Karpas-422 (cell line): ENCODE results near the gene DPH2. TPM values are rescaled to one million over a fixed set of nuclear protein-coding genes. Genes with fewer than 3 reads are reported as not detected.
A peak's percentile ranks its signal among the peaks of the same experiment; 100 is the strongest.

ENCODE experiments used
- DNase-seq: peaks from one replicate; pipeline ENCODE4 v3.0.0-alpha.2; 2015
- H2AFZ ChIP-seq: fragments of 200-600 bp; sonication (generic); 2 replicates; pipeline ENCODE4 v1.6.1; 2014; ENCODE audit warnings: antibody characterized with exemption, low read length, mixed read lengths
- H3K27ac ChIP-seq: fragments of 200-600 bp; sonication (generic); 2 replicates; pipeline ENCODE4 v1.5.1; 2014; ENCODE audit warnings: mild to moderate bottlenecking, low read length, moderate library complexity
- H3K27me3 ChIP-seq: fragments of 200-600 bp; sonication (generic); 2 replicates; pipeline ENCODE4 v1.6.1; 2014; ENCODE audit warnings: low read length, mixed read lengths
- H3K36me3 ChIP-seq: fragments of 200-600 bp; sonication (generic); 2 replicates; pipeline ENCODE4 v1.6.1; 2014; ENCODE audit warnings: low read length, mixed read lengths; ENCODE audit not compliant: insufficient read depth
- H3K4me1 ChIP-seq: fragments of 200-600 bp; sonication (generic); 2 replicates; pipeline ENCODE4 v1.6.1; 2014; ENCODE audit warnings: mild to moderate bottlenecking, low read length, mixed read lengths
- H3K4me2 ChIP-seq: fragments of 200-600 bp; sonication (generic); 2 replicates; pipeline ENCODE4 v1.6.1; 2014; ENCODE audit warnings: low read length, low read depth, mild to moderate bottlenecking; ENCODE audit not compliant: poor library complexity, severe bottlenecking
- H3K4me3 ChIP-seq: fragments of 200-600 bp; sonication (generic); 2 replicates; pipeline ENCODE4 v1.5.1; 2014; ENCODE audit warnings: mild to moderate bottlenecking, antibody characterized with exemption, low read length, mixed read lengths
- H3K79me2 ChIP-seq: fragments of 200-600 bp; sonication (generic); 2 replicates; pipeline ENCODE4 v1.6.1; 2014; ENCODE audit warnings: mild to moderate bottlenecking, low read length, mixed read lengths
- H3K9ac ChIP-seq: fragments of 200-600 bp; sonication (generic); 2 replicates; pipeline ENCODE4 v1.6.0; 2014; ENCODE audit warnings: low read length
- H3K9me2 ChIP-seq: fragments of 200-600 bp; sonication (generic), shearing (Covaris generic); replicated peaks from 2 replicates; pipeline ENCODE4 v1.6.0; 2014; ENCODE audit warnings: mild to moderate bottlenecking, low read length, moderate library complexity; ENCODE audit not compliant: insufficient read depth
- H3K9me3 ChIP-seq: fragments of 300-700, 200-600 bp; sonication (generic); 2 replicates; pipeline ENCODE4 v1.6.1; 2014; ENCODE audit warnings: low read length, mixed read lengths
- H4K20me1 ChIP-seq: fragments of 200-600 bp; sonication (generic); 2 replicates; pipeline ENCODE4 v1.6.1; 2014; ENCODE audit warnings: mild to moderate bottlenecking, antibody characterized with exemption, low read length, low read depth; ENCODE audit not compliant: insufficient read depth
- total RNA-seq: library from RNA; depleted of rRNA; stranded (reverse); fragments of >200 nt; shearing (Covaris generic); gene quantifications from 2 replicates; pipeline ENCODE4 v1.2.3, GENCODE V29; 2014; ENCODE audit warnings: low replicate concordance

The DPH2 gene
- total RNA-seq, 1 experiment from 2014 or later = 42.2 TPM

- peak; percentile 72 for DNase-seq
- no peak overlapping the region for H3K4me2 ChIP-seq
Observed at GRCh38 chr1:43968348-43968948, 1.4 kb upstream of the DPH2 start.

GRCh38 chr1:43969416-43969745 is 429 bp upstream of the DPH2 start:
- Histone ChIP-seq H3K4me2 (peak overlapping the region; percentile 49), H2AFZ (no peak overlapping the region), H3K4me3 (peak overlapping the region; percentile 21; the same call in 1 of the 2 replicates), H3K4me1 (peaks cover 25% of the 10 kb centered on the region), H3K27me3 (no peaks in the 10 kb centered on the region), H3K79me2 (peaks cover 20% of the 10 kb centered on the region), H3K36me3 (peaks cover 15% of the 10 kb centered on the region; the same call in 1 of the 2 replicates), H3K27ac (no peak overlapping the region), H3K9ac (no peak overlapping the region), H3K9me3 (no peaks in the 10 kb centered on the region), H3K9me2 (no peaks in the 10 kb centered on the region), H4K20me1 (0 out of 2 replicates have a peak, but pooled peaks cover 6% of the 10 kb centered on the region)
- no peak for DNase-seq

More at GRCh38 chr1:43968348-43968948, 1.4 kb upstream of the DPH2 start:
- Histone ChIP-seq H3K27me3 (no peaks in the 10 kb centered on the region), H3K36me3 (peaks cover 15% of the 10 kb centered on the region; the same call in 1 of the 2 replicates), H2AFZ (no peak overlapping the region), H3K4me1 (peaks cover 15% of the 10 kb centered on the region), H3K27ac (no peak overlapping the region), H3K9me3 (no peaks in the 10 kb centered on the region), H3K9me2 (no peaks in the 10 kb centered on the region), H3K4me3 (no peak overlapping the region), H3K79me2 (peaks cover 20% of the 10 kb centered on the region), H3K9ac (no peak overlapping the region), H4K20me1 (0 out of 2 replicates have a peak, but pooled peaks cover 6% of the 10 kb centered on the region)

GRCh38 chr1:43970502-43970901 is 692 bp downstream of the DPH2 start:
- no peak overlapping the region for H3K27ac ChIP-seq
- H3K79me2 ChIP-seq = peaks cover 28% of the 10 kb centered on the region
- H3K27me3 ChIP-seq = no peaks in the 10 kb centered on the region
- no peak overlapping the region for H2AFZ ChIP-seq
- no peaks in the 10 kb centered on the region for H3K9me2 ChIP-seq
- DNase-seq = no peak
- peak overlapping the region; percentile 94 for H3K4me3 ChIP-seq
- H3K4me1 ChIP-seq = peaks cover 25% of the 10 kb centered on the region
- H3K4me2 ChIP-seq = peak overlapping the region; percentile 94
- H4K20me1 ChIP-seq = peaks cover 9% of the 10 kb centered on the region; the same call in 1 of the 2 replicates
- no peaks in the 10 kb centered on the region for H3K9me3 ChIP-seq
- H3K36me3 ChIP-seq = peaks cover 15% of the 10 kb centered on the region; the same call in 1 of the 2 replicates
- H3K9ac ChIP-seq = peak overlapping the region; percentile 86

- Histone ChIP-seq H3K9me2 (no peaks in the 10 kb centered on the region), H2AFZ (no peak overlapping the region), H3K4me1 (peaks cover 27% of the 10 kb centered on the region), H3K4me3 (peak overlapping the region; percentile 94), H3K36me3 (peaks cover 15% of the 10 kb centered on the region; the same call in 1 of the 2 replicates), H3K9ac (peak overlapping the region; percentile 86), H3K27me3 (no peaks in the 10 kb centered on the region), H4K20me1 (peaks cover 11% of the 10 kb centered on the region), H3K4me2 (peak overlapping the region; percentile 94), H3K9me3 (no peaks in the 10 kb centered on the region), H3K27ac (no peak overlapping the region), H3K79me2 (peaks cover 32% of the 10 kb centered on the region)
- no peak for DNase-seq
Observed at GRCh38 chr1:43970911-43971310, 1.1 kb downstream of the DPH2 start.

GRCh38 chr1:43971336-43971980 is 1.6 kb downstream of the DPH2 start:
- peaks cover 32% of the 10 kb centered on the region for H3K4me1 ChIP-seq
- H3K4me3 ChIP-seq = peak overlapping the region; percentile 94; the same call in 1 of the 2 replicates
- no peak for DNase-seq
- no peak overlapping the region for H3K27ac ChIP-seq
- H4K20me1 ChIP-seq = peaks cover 16% of the 10 kb centered on the region
- peak overlapping the region; percentile 94 for H3K4me2 ChIP-seq
- no peaks in the 10 kb centered on the region for H3K9me2 ChIP-seq
- peaks cover 20% of the 10 kb centered on the region; the same call in 1 of the 2 replicates for H3K36me3 ChIP-seq
- H2AFZ ChIP-seq = no peak overlapping the region
- H3K9ac ChIP-seq = no peak overlapping the region
- H3K27me3 ChIP-seq = no peaks in the 10 kb centered on the region
- H3K9me3 ChIP-seq = no peaks in the 10 kb centered on the region
- H3K79me2 ChIP-seq = peaks cover 37% of the 10 kb centered on the region

GRCh38 chr1:43973981-43974442 is 4.2 kb downstream of the DPH2 start:
- H3K27me3 ChIP-seq = no peaks in the 10 kb centered on the region
- H2AFZ ChIP-seq = peak overlapping the region; percentile 40; the same call in 1 of the 2 replicates
- H3K9me3 ChIP-seq = no peaks in the 10 kb centered on the region
- no peaks in the 10 kb centered on the region for H3K9me2 ChIP-seq
- peak overlapping the region; percentile 61 for H3K27ac ChIP-seq
- H3K36me3 ChIP-seq = peaks cover 28% of the 10 kb centered on the region; the same call in 1 of the 2 replicates
- peaks cover 56% of the 10 kb centered on the region for H3K4me1 ChIP-seq
- peaks cover 59% of the 10 kb centered on the region for H3K79me2 ChIP-seq
- H3K4me2 ChIP-seq = peak overlapping the region; percentile 85
- peaks cover 21% of the 10 kb centered on the region for H4K20me1 ChIP-seq
- H3K4me3 ChIP-seq = peak overlapping the region; percentile 92
- no peak for DNase-seq
- peak overlapping the region; percentile 100 for H3K9ac ChIP-seq

- DNase-seq = peak; percentile 98
- Histone ChIP-seq H3K9me3 (no peaks in the 10 kb centered on the region), H3K4me2 (peak within 1 kb of the TSS; percentile 85), H2AFZ (peak within 1 kb of the TSS; percentile 40; the same call in 1 of the 2 replicates), H3K27me3 (no peaks in the 10 kb centered on the region), H3K27ac (peak within 1 kb of the TSS; percentile 81), H3K4me1 (peaks cover 52% of the 10 kb centered on the region), H3K36me3 (peaks cover 28% of the 10 kb centered on the region; the same call in 1 of the 2 replicates), H3K9ac (peak within 1 kb of the TSS; percentile 100), H3K4me3 (peak within 1 kb of the TSS; percentile 92), H3K79me2 (peaks cover 62% of the 10 kb centered on the region), H4K20me1 (peaks cover 21% of the 10 kb centered on the region), H3K9me2 (no peaks in the 10 kb centered on the region)
Observed at GRCh38 chr1:43974443-43975248, 4.8 kb downstream of the DPH2 start, which contains the start of gene ATP6V0B. Gene ATP6V0B, plus strand, starts transcription at chr1:43974960. Its CDS starts 81 bp downstream, at chr1:43975041.
